ENCODE data around the gene TNC. TPM values are rescaled to one million over a fixed set of nuclear protein-coding genes. Genes with fewer than 3 reads are reported as not detected.
A peak's percentile ranks its signal among the peaks of the same experiment; 100 is the strongest.

Gene TNC
- total and polyA plus RNA-seq, 12 donors: 0.41 to 120 (median 5.7) TPM

DNA sequence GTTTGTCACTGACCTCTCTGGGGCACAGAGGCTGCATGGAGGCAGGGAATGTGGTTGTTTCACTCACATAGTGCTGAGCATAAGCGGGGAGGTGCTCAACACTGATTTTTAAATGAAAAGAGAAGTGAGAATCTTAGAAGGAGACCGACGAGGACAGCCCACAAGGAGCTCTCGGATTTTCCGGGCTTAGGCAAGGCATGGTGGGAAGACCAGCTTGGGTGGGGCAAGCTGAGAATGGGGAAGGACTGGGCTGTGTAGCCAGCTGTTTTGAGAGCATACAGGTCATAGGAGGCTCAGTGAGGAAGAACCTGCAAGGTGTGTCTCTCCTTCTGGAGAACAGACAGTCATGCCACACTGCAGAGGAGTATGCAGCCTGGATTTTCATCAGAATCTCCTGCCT lies 101.6 kb downstream of the TNC start:
- no peak for DNase-seq

DNA sequence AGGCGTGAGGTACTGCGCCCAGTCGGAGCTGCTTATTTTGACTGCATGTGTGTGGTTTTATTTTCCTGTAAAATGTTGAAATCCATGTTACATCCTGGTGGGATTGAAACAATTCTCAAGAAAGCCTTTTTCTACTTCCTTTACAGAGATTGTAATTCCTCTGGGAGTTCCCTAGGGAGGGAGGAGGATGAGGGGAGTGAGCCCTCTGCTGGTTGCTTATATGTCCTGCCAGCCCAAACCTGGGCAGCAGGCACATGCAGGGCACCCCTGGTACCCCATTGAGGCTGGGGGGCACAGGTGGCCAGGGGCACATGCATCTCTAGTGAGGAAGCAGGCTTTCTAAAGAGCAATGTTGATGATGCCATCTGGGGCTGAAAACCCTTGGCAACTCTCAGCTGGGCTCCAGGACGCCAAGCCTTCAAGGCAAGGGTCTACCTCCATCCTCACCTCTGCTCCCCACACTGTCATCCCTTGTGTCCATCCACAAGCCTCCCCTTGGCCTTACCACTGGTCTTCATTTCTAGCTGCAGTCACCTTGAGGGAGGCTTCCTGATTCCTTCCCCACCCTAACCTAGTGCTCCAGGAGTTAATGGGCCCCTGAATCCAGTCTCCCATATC lies 102.8 kb downstream of the TNC start:
- no peaks in the 10 kb centered on the region for H3K9me3 ChIP-seq
- peaks cover 0 to 9% (median 0%) of the 10 kb centered on the region in 9 donors for H3K4me1 ChIP-seq
- DNase-seq (no peak), ATAC-seq (peak in 6 of 8 donors; percentile 46 to 76 (median 67))
- no peak overlapping the region for H3K27ac ChIP-seq
- no peaks in the 10 kb centered on the region for H3K36me3 ChIP-seq
- H3K27me3 ChIP-seq: peaks cover 0 to 30% (median 15%) of the 10 kb centered on the region in 7 donors
- intact Hi-C loops (cut with DNase I): loop anchor here (2.0 to 10.0 kb wide), 12 partner anchors 104 to 610 kb away; no protein-coding TSS in a partner anchor
- WGBS, 2 donors: 58 to 61% methylated on average over 4 of the region's 4 CpGs
- TF ChIP-seq, protein P1, sequence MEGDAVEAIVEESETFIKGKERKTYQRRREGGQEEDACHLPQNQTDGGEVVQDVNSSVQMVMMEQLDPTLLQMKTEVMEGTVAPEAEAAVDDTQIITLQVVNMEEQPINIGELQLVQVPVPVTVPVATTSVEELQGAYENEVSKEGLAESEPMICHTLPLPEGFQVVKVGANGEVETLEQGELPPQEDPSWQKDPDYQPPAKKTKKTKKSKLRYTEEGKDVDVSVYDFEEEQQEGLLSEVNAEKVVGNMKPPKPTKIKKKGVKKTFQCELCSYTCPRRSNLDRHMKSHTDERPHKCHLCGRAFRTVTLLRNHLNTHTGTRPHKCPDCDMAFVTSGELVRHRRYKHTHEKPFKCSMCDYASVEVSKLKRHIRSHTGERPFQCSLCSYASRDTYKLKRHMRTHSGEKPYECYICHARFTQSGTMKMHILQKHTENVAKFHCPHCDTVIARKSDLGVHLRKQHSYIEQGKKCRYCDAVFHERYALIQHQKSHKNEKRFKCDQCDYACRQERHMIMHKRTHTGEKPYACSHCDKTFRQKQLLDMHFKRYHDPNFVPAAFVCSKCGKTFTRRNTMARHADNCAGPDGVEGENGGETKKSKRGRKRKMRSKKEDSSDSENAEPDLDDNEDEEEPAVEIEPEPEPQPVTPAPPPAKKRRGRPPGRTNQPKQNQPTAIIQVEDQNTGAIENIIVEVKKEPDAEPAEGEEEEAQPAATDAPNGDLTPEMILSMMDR (IDR thresholded peaks at IDR 0.05): peak; percentile 14 to 69 (median 57)
- no peak overlapping the region for H3K4me3 ChIP-seq

More for the DNA sequence above, 101.6 kb downstream of the TNC start:
- Histone ChIP-seq H3K27ac (no peak overlapping the region), H3K4me3 (no peak overlapping the region), H3K36me3 (no peaks in the 10 kb centered on the region), H3K27me3 (peaks cover 0 to 21% (median 10%) of the 10 kb centered on the region in 7 donors), H3K9me3 (no peaks in the 10 kb centered on the region), H3K4me1 (peaks cover 0 to 5% (median 0%) of the 10 kb centered on the region in 9 donors)
- ATAC-seq: peak in 1 of 8 donors; percentile 23
- intact Hi-C loops (cut with DNase I): loop anchor here in 7 of 10 donors (5.0 to 10.0 kb wide), 7 partner anchors 339 to 612 kb away; no protein-coding TSS in a partner anchor
- TF ChIP-seq, protein P1 (IDR thresholded peaks at IDR 0.05): no peak
- WGBS, 2 donors: 81 to 90% methylated on average over 5 of the region's 5 CpGs

DNA sequence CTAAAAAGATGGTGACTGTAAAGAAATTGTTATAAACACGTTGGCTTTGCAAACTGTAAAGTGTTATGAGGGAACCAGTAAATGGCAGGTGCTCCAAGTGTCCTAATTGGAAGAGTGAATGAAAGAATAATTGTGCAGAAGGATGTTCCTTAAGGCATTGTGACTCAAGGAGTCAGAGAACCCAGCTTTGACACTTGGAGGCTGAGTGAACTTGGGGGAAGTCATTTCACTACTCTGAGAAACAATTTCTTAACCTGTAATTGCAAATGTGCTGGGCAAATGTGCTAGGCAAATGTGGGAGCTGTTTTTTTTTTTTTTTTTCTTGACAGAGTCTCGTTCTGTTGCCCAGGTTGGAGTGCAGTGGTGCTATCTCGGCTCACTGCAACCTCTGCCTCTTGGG lies 103.5 kb downstream of the TNC start:
- Histone ChIP-seq H3K27me3 (peaks cover 0 to 30% (median 15%) of the 10 kb centered on the region in 7 donors), H3K4me1 (peaks cover 0 to 10% (median 0%) of the 10 kb centered on the region in 9 donors), H3K4me3 (no peak overlapping the region), H3K9me3 (no peaks in the 10 kb centered on the region), H3K27ac (no peak overlapping the region), H3K36me3 (no peaks in the 10 kb centered on the region)
- WGBS, 2 donors: 57 to 59% methylated on average over 3 of the region's 3 CpGs
- DNase-seq (no peak), ATAC-seq (no peak)
- intact Hi-C loops (cut with DNase I): loop anchor here (1.0 to 10.0 kb wide), 18 partner anchors 102 to 610 kb away; partner anchors contain the start of gene TEX48 (in 1 of the 10)
- TF ChIP-seq, protein P1 (IDR thresholded peaks at IDR 0.05): no peak

DNA sequence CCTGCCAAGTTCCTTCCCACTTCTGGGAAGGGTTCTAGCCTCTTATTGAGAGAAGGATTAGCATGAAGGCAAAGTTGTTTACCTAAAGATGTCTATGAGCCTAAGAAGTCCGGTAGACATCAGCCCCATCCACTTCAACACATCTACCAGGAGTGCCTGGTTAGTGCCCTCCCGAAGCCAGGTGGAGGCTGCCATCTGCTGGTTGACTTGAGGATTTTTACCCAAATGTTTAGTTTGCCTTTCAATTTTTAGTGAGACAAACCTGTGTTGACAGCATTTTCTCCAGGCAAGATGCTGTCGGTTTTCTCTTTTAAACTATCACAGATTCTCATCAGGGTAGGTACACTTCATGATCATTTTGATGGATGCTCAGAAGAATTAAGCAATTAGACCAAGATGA lies 104.0 kb downstream of the TNC start:
- DNase-seq (peak; percentile 55 to 68), ATAC-seq (peak in 7 of 8 donors; percentile 58 to 84 (median 80))
- Histone ChIP-seq H3K36me3 (no peaks in the 10 kb centered on the region), H3K27ac (no peak overlapping the region), H3K9me3 (no peaks in the 10 kb centered on the region), H3K27me3 (peaks cover 0 to 34% (median 15%) of the 10 kb centered on the region in 7 donors), H3K4me3 (no peak overlapping the region), H3K4me1 (peaks cover 0 to 15% (median 0%) of the 10 kb centered on the region in 9 donors)
- TF ChIP-seq, protein P1 (IDR thresholded peaks at IDR 0.05): peak; percentile 60 to 84 (median 79)
- 2 to 4% methylated on average over 3 of the region's 3 CpGs for WGBS, 2 donors
- intact Hi-C loops (cut with DNase I): loop anchor here (1.0 to 10.0 kb wide), 18 partner anchors 102 to 609 kb away; partner anchors contain the start of gene TEX48 (in 1 of the 10)

Measured in heart right ventricle (tissue), 16 donors.